ENCODE measurements around the gene FBLIM1.

Gene FBLIM1

GRCh38 chr1:15748264-15748663, 10.3 kb upstream of the FBLIM1 start:
- no peak for DNase-seq (ENCODE audit: low read depth)

- DNase-seq (ENCODE audit: low read depth): no peak
Observed at GRCh38 chr1:15748690-15749398, 9.8 kb upstream of the FBLIM1 start.

GRCh38 chr1:15749399-15750291, 8.9 kb upstream of the FBLIM1 start:
- no peak for DNase-seq (ENCODE audit: low read depth)

GRCh38 chr1:15750924-15751323, 7.7 kb upstream of the FBLIM1 start:
- DNase-seq (ENCODE audit: low read depth): no peak

- no peak for DNase-seq (ENCODE audit: low read depth)
Observed at GRCh38 chr1:15751717-15752116, 6.9 kb upstream of the FBLIM1 start.

- DNase-seq (ENCODE audit: low read depth): no peak
Observed at GRCh38 chr1:15753776-15754175, 4.8 kb upstream of the FBLIM1 start.

DNA sequence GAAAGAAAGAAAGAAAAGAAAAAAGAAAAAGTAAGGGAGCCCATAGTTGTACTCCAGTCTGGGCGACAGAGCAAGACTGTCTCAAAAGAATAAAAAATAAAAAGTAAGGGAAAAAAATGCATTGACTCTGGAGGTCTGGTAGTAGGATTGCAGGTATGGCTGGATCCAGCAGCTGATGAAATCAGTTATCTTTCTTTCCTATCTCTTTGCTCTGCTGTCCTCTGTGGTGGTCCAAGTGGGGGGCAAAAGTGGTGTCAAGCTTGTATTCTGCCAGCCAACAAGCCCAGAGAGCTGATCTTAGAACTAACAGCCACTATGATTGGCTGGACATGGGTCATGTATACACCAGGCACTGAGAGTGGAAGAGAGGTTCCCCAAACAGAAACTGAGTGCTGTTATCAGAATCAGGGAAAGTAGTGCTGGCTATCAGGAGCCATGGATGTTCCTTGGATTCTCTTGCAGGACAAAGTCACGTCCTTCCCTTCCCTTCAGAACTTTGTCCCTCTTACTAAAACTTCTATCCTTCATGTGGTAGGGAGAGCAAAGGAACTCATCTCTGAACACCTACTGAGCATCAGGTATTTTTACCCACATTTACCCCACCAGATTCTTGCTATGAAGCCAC, 3.5 kb upstream of the FBLIM1 start:
- DNase-seq (ENCODE audit: low read depth): no peak

DNA sequence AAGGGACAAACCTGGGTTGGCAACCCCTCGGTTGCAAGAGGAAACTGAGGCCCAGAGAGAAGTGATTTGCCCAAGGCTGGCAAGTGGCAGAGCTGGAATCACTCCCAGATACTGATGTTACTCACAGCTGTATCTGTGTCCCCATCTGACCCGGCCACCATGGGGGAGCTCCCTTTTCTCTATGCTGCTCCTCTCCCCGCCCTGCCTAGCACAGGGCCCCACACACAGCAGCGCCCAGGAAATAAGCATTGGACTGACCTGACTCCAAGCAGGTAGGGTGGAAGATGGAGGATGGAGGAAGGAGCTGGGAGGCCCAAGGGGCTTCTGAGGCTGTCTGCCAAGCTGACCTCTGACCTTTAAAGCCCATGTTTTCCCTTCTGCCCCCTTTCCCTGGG, 3.0 kb upstream of the FBLIM1 start:
- no peak for DNase-seq (ENCODE audit: low read depth)

GRCh38 chr1:15756143-15757015, 2.2 kb upstream of the FBLIM1 start:
- no peak for DNase-seq (ENCODE audit: low read depth)

GRCh38 chr1:15757016-15757543, 1.5 kb upstream of the FBLIM1 start:
- no peak for DNase-seq (ENCODE audit: low read depth)

DNA sequence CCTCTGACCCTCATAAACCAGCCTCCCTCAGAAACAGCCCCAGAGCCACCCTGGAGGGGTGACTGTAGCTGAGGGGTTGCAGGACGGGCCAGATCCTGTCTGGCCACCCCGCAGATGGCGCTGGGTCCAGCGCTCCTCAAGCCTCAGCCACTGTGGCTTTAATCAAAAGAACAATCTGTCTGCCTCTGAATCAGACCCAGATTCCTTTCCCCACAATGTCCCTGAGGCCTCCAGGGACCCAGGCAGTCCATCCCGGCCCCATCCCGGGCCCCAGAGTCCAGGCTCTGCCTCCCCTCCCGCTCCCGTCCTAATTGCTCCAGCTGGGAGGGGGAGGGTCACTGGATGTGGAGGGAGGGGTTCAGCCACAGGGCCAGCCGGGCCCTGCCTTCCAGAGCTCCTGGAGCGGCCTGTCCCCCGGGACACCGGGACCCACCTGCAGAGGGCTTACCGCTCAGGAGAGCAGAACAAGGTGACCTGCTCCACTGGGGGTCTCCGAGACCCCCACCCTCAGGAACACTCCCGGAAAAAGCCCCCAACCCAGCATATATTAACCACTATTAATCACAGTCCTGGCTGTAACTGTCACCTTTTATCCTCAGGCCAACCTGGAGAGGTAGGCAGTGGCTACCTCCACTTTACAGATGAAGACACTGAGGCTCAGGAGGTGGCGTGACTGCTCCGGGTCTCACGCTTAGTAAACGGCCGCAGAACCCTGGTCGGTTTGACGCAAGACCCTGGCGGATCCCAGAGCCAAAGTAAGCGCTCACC, 836 bp upstream of the FBLIM1 start:
- DNase-seq (ENCODE audit: low read depth): no peak

DNA sequence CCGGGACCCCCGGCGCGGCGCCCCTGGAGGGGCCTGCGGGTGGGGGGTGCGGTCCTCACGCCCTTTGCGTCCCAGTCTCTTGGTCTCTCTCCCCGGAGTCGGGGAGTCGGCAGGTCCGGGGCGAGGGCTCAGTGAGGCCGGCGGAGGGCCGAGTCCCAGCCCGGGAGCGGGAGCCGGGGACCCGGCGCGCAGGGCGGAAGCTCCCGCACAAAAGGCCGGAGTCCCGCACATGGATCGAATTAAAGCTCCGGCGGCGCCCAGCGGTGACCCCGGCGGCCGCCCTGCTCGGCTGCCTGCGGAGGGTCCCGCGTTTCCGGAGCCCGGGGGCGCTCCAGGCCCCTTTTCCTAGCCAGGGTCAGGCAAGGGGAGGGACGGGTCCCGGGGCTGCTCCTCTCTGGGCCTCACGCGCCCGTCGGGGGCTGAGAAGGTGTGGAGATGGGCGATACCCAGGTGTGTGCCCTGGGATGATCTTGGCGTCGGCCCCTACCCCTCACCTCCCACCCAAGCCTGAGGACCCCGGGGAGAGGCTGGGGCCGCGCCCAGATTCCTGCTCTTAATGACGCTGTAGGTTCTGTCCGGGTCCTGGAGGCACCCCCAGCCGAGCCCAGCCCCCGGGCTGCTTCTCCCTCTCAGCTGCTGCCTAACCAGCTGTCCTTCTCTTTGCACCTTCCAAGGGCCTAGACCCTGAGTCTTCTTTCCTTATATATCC, 512 bp downstream of the FBLIM1 start:
- DNase-seq (ENCODE audit: low read depth): no peak

GRCh38 chr1:15760520-15761211, 2.1 kb downstream of the FBLIM1 start:
- no peak for DNase-seq (ENCODE audit: low read depth)

- no peak for DNase-seq (ENCODE audit: low read depth)
Observed at GRCh38 chr1:15761366-15762128, 3.0 kb downstream of the FBLIM1 start.

GRCh38 chr1:15762546-15762945, 4.0 kb downstream of the FBLIM1 start:
- no peak for DNase-seq (ENCODE audit: low read depth)

DNA sequence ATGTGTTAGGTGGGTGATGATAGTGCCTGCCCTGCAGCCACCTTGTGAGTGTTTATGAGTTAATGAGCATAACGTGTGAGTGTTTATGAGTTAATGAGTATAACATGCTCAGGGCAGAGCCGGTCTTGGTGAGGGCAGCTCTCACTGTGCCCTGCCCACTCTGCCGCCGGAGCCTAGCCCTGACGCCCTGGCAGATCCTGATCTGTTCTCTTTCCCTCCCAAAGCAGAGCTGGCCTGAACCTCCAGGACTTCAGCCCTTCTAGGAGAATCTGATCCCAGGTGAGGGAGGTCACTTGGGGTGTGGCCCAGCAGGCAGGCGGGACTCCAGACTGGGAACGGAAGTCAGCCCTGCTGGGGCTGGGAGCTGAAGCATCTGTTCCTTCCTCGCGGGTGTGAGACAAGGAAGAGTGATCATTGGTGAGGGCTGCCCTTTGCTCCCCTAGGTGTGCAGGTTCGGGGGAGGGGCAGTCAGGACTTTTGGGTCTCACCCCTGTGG, 5.7 kb downstream of the FBLIM1 start:
- no peak for DNase-seq (ENCODE audit: low read depth)

GRCh38 chr1:15764890-15765289, 6.3 kb downstream of the FBLIM1 start:
- no peak for DNase-seq (ENCODE audit: low read depth)

- no peak for DNase-seq (ENCODE audit: low read depth)
Observed at GRCh38 chr1:15765495-15766194, 7.0 kb downstream of the FBLIM1 start.

Measured in HS-27A (cell line).